Measurements from ENCODE around the gene RAP1GDS1. TPM values are rescaled to one million over a fixed set of nuclear protein-coding genes. Genes with fewer than 3 reads are reported as not detected.
"Not testable (repeated sequence)": the region's sequence is repeated elsewhere in the genome, so short reads cannot be mapped to it uniquely, and the experiment has no call there.

Gene RAP1GDS1
- total RNA-seq, 1 donor from 2014 or later, result 121 TPM

GRCh38 chr4:98319021-98319420 is 57.8 kb downstream of the RAP1GDS1 start:
- Mint-ChIP-seq H3K4me3 (ENCODE audit: unreplicated experiment) (no peak overlapping the region), H3K4me1 (ENCODE audit: low read depth, unreplicated experiment) (no peaks in the 10 kb centered on the region), H3K9me3 (ENCODE audit: unreplicated experiment) (peaks cover 1% of the 10 kb centered on the region), H3K36me3 (ENCODE audit: unreplicated experiment) (peaks cover 16% of the 10 kb centered on the region), H3K27ac (ENCODE audit: unreplicated experiment) (no peak overlapping the region), H3K27me3 (ENCODE audit: unreplicated experiment) (no peaks in the 10 kb centered on the region)
- DNase-seq, result no peak
- TF ChIP-seq, protein P1, sequence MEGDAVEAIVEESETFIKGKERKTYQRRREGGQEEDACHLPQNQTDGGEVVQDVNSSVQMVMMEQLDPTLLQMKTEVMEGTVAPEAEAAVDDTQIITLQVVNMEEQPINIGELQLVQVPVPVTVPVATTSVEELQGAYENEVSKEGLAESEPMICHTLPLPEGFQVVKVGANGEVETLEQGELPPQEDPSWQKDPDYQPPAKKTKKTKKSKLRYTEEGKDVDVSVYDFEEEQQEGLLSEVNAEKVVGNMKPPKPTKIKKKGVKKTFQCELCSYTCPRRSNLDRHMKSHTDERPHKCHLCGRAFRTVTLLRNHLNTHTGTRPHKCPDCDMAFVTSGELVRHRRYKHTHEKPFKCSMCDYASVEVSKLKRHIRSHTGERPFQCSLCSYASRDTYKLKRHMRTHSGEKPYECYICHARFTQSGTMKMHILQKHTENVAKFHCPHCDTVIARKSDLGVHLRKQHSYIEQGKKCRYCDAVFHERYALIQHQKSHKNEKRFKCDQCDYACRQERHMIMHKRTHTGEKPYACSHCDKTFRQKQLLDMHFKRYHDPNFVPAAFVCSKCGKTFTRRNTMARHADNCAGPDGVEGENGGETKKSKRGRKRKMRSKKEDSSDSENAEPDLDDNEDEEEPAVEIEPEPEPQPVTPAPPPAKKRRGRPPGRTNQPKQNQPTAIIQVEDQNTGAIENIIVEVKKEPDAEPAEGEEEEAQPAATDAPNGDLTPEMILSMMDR (IDR thresholded peaks at IDR 0.05; ENCODE audit: partially characterized antibody, unreplicated experiment), result no peak

- Mint-ChIP-seq H3K4me1 (ENCODE audit: low read depth, unreplicated experiment) (no peaks in the 10 kb centered on the region), H3K36me3 (ENCODE audit: unreplicated experiment) (peaks cover 18% of the 10 kb centered on the region), H3K4me3 (ENCODE audit: unreplicated experiment) (no peak overlapping the region), H3K27ac (ENCODE audit: unreplicated experiment) (no peak overlapping the region), H3K9me3 (ENCODE audit: unreplicated experiment) (peaks cover 10% of the 10 kb centered on the region), H3K27me3 (ENCODE audit: unreplicated experiment) (no peaks in the 10 kb centered on the region)
- TF ChIP-seq, protein P1 (IDR thresholded peaks at IDR 0.05; ENCODE audit: partially characterized antibody, unreplicated experiment), result no peak
- DNase-seq, result no peak
Measured at GRCh38 chr4:98326168-98326567, 65.0 kb downstream of the RAP1GDS1 start.

- no peaks in the 10 kb centered on the region for H3K27me3 Mint-ChIP-seq (ENCODE audit: unreplicated experiment)
- peaks cover 24% of the 10 kb centered on the region for H3K36me3 Mint-ChIP-seq (ENCODE audit: unreplicated experiment)
- DNase-seq, result no peak
- H3K9me3 Mint-ChIP-seq (ENCODE audit: unreplicated experiment), result peaks cover 16% of the 10 kb centered on the region
- no peaks in the 10 kb centered on the region for H3K4me1 Mint-ChIP-seq (ENCODE audit: low read depth, unreplicated experiment)
- no peak overlapping the region for H3K4me3 Mint-ChIP-seq (ENCODE audit: unreplicated experiment)
- TF ChIP-seq, protein P1 (IDR thresholded peaks at IDR 0.05; ENCODE audit: partially characterized antibody, unreplicated experiment), result no peak
- H3K27ac Mint-ChIP-seq (ENCODE audit: unreplicated experiment), result peak overlapping the region; percentile 46
Measured at GRCh38 chr4:98327694-98328093, 66.5 kb downstream of the RAP1GDS1 start.

- peaks cover 15% of the 10 kb centered on the region for H3K9me3 Mint-ChIP-seq (ENCODE audit: unreplicated experiment)
- DNase-seq, result peak; percentile 15
- not testable (repeated sequence) for H3K27me3 Mint-ChIP-seq (ENCODE audit: unreplicated experiment); H3K4me1 Mint-ChIP-seq (ENCODE audit: low read depth, unreplicated experiment); H3K4me3 Mint-ChIP-seq (ENCODE audit: unreplicated experiment); H3K27ac Mint-ChIP-seq (ENCODE audit: unreplicated experiment)
- peaks cover 30% of the 10 kb centered on the region for H3K36me3 Mint-ChIP-seq (ENCODE audit: unreplicated experiment)
Measured at GRCh38 chr4:98329879-98330640, 68.9 kb downstream of the RAP1GDS1 start.

- Mint-ChIP-seq H3K4me3 (ENCODE audit: unreplicated experiment) (no peak overlapping the region), H3K4me1 (ENCODE audit: low read depth, unreplicated experiment) (peaks cover 2% of the 10 kb centered on the region), H3K27me3 (ENCODE audit: unreplicated experiment) (no peaks in the 10 kb centered on the region), H3K9me3 (ENCODE audit: unreplicated experiment) (peaks cover 15% of the 10 kb centered on the region), H3K27ac (ENCODE audit: unreplicated experiment) (no peak overlapping the region), H3K36me3 (ENCODE audit: unreplicated experiment) (peaks cover 26% of the 10 kb centered on the region)
- TF ChIP-seq, protein P1 (IDR thresholded peaks at IDR 0.05; ENCODE audit: partially characterized antibody, unreplicated experiment), result no peak
- no peak for DNase-seq
Measured at GRCh38 chr4:98332017-98332416, 70.8 kb downstream of the RAP1GDS1 start.
